Activated CD4-positive, alpha-beta T cell treated with anti-CD3 and anti-CD28 coated beads, Interleukin-2, amount 50 U/mL, for 48 hours (primary cell): Measurements from ENCODE around the gene BEGAIN.

Source experiments
- DNase-seq, 2 experiments: peaks; one replicate each; pipeline ENCODE4 v3.0.0-alpha.2; 2020

The BEGAIN gene

DNA sequence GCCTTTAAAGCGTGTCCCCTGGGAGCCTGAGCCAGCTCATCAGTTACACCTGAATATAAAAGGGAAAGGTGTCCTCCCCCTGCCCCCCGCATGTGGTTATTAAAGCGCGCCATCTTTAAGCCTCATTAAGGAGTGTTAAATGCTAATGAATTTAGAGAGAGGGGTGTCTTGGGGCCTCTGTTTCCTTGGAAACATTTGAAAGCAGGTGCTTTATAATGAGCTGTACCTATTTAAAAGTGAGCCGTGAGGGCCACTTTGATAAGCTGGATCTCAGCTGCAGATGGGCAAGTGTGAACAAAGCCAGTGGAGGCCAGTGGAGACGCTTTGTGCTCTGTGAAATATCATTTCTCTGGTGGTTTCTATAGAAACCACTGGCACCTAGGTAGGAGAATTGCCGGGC, 84.0 kb downstream of the BEGAIN start:
- no peak for DNase-seq

DNA sequence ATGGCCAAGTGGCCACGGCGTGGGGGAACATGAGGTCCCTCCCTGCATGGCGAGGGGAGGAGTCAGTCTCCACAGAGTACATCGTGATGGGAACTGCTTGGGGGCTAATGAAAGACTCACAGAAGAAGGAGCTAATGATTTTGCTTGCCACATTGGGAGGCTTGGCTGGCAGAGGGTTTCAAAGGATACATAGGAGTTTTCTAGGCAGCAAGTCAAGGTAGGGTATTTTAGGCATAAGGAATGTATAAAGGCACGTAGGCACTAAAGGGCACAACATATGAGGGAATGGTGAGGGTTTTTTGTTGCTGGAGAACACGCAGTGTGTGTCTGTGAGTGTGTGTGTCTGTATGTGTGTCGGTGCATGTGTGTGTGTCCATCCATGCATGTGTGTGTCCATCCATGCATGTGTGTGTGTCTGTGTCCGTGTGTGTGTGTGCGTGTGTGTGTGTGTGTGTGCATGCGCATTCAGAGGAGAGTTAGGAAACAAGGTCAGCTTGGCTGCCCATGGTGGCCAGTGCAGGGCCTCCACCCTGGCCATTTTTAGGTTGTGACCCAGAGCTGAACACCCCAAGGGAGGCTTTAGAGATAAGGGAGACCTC, 84.5 kb downstream of the BEGAIN start:
- no peak for DNase-seq

DNA sequence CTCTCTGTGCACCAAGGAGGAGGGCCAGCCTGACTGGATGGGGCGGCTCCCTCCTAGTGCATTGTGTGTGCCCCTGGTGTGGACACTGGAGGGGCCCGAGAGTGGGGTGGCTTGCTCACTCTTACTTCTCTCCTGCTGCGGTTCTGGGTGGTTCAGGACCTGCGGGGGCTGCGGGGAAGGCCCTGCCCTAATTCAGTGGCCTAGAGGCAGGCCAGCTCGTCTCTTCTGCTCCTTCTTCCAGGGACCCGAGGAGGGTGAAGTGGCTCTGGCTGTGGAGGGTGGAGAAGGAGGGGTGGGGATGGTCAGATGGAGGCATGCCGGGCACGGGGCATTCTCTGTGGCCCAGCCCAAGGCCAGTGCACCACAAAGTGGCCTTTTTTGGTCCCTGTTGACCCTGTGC, 87.1 kb downstream of the BEGAIN start:
- no peak for DNase-seq

DNA sequence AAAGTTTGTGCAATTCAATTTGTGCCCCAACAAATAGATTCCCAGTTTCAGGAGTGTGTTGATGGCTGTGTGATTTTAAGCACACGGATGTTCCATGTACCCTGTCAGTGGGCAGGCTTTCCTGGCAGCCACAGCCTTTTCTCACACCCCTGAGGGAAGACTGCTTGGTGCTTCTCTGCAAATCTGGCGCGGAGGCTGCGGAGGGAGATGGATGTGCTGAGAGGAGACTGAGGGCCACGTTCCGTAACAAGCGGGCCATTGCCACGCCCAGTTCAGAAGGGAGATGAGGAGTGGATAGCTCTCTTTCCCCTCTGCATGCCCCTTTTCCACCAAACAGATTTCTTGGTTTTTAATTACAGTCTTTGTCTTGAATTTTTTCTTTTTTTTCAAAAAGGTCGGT, 89.1 kb downstream of the BEGAIN start:
- no peak for DNase-seq

DNA sequence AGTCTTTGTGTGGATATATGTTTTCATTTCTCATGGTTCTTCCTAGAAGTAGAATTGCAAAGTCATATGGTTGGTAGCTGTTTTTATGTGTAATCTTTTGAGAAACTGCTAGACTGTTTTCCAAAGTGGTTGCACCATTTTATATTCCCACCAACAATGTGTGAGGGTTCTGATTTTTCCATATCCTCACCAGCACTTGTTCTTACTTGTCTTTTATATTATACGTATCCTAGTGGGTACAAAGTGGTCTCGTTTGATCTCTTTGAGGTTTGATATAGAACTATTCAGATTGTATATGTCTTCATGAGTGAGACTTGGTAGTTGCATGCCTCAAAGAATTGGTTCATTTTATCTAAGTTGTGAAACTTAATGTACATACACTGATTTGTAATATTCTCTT, 91.3 kb downstream of the BEGAIN start:
- DNase-seq, result no peak

DNA sequence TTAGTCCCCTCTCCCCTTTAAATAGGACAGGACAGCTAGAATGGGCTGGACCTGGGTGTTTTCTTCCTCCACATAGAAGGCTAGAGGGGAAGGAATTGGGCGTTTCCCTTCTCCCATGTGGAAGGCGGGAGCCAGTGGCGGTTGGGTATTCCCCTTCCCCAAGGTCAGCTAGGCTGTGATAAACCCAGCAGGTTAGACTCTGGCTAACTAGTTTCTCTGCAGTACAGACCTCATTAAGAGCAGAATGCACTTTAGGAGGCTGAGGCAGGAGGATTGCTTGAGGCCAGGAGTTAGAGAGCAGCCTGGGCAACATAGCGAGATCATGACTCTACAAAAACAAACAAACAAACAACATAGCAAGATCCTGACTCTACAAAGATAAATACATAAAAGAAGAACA, 92.6 kb downstream of the BEGAIN start:
- DNase-seq, result no peak

DNA sequence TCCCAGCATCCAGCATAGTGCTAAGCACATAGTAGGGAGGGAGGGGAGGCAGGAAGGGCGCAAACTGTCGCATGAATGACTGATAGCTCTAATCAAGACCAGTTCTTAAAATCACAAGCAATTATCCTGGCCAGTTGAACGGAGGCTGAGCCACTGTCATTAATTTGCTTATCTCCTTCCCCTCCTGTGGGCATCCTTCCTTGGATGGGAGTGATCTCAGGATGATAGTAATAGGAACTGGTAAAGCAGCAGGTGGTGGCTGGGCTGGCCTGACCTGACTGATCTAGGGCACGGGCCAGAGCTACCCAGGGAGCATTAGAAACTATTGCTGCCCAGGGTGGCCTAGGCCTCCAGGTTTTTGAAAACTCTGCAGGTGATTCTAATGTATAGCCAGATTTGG, 97.0 kb downstream of the BEGAIN start:
- no peak for DNase-seq

DNA sequence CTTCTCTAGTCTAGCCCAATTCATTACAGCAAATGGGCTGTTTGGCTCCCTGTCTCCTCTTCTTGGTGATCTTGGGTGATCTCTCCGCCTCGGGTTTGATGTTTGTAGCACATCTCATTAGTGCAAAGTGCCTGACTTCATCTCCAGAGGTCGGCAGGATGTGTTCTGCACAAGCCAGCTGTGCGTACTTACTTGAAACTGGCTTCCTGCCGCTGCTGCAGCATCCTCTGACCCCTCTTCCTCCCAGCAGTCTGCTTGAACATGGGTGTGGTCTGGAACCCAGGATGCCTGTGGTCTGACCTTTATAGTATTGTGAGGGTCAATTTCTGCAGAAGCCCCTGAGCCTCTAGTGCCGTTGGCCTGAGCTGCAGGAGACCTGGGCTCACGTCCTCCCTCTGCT, 99.2 kb downstream of the BEGAIN start:
- DNase-seq, result no peak

DNA sequence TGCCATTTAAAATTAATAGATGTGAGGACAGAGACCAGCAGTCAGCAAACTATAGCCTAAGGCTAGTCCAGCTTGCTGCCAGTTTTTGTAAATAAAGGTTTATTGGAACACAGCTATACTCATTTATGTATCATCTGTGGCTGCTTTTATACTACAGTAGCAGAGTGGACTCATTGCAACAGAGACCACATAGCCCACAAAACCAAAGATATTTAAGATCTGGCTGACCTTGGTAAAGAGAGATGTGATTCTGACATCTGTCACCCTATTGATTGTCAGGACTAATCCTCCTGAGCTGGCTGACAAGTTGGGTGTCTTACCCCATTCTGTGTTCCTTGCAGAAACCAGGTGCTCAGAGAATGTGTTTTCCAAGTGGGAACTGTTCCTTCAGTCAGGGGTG, 99.9 kb downstream of the BEGAIN start:
- no peak for DNase-seq
